GM11168 (cell line): ENCODE results near the gene AFAP1L2.

ENCODE experiments used
- in situ Hi-C: fragments of 300-500 bp; cut with MboI; formaldehyde crosslinking; loops from one replicate; pipeline ENCODE4 v1.12.0; 2022; ENCODE audit warnings: low sequenced_read_pairs; ENCODE audit not compliant: unreplicated experiment

AFAP1L2 gene

GRCh38 chr10:114418109-114418508 lies 13.8 kb upstream of the AFAP1L2 start:
- in situ Hi-C loops = no loop called here

- in situ Hi-C loops = no loop called here
Measured at GRCh38 chr10:114412907-114413797, 8.8 kb upstream of the AFAP1L2 start.

- in situ Hi-C loops = no loop called here
Measured at GRCh38 chr10:114408968-114409444, 4.7 kb upstream of the AFAP1L2 start.

GRCh38 chr10:114408112-114408967 lies 4.0 kb upstream of the AFAP1L2 start:
- in situ Hi-C loops = no loop called here

DNA sequence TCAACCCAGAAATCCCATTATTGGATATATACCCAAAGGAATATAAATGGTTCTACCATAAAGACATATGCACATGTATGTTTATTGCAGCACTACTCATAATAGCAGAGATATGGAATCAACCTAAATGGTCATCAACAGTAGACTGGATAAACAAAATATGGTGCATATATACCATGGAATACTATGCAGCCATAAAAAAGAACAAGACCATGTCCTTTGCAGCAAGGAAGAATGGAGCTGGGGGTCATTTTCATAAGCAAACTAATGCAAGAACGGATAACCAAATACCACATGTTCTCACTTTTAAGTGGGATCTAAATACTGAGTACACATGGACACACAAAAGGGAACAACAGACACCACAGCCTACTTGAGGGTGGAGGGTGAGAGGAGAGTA lies 2.2 kb upstream of the AFAP1L2 start:
- in situ Hi-C loops = no loop called here

DNA sequence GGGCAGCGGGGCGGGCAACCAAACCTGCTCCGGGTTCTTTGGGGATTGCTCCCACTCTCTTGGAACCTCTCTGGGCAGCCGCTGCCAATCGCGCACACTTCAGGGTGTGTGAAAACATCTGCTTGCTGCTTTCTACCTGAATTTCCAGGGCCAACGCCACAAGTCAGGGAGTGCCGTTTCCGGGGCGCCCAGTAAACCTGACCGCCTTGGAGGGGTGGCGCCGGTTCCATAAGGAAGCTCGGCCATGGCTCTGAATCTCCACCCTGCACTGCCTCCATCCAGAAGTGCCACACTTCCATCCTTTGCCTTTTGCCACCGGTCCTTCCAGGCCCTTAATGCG lies 679 bp upstream of the AFAP1L2 start:
- in situ Hi-C loops = no loop called here

DNA sequence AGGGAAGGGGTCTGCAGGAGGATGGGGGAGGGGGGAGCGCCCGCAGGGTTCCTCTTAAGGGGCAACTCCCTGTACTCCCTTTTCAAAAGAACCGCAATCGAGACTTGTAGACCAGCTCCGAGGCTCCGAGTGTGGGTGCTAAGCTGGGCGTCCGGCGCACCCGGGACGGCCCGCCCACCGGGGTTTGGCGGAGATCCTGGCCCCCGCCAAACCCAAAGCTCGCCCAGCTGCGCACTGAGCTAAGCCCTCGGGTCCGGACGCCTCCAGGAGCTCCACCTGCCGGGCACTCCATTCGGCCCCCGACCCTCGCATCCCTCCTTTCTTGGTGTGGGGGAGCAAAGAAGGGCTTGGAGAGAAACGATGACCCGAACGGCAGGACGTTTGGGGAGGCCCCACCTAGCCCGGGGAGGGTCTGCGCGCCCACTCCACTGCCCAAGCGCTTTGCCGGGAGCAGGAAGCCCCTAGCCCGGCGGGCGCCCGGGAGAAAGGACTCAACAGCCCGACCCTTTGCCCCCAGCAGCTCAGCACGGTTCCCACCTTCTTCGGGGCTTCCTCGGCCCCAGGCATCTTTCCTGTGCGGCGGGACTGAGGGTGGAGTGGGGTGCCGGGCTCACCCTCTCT lies 651 bp downstream of the AFAP1L2 start:
- in situ Hi-C loops = no loop called here

DNA sequence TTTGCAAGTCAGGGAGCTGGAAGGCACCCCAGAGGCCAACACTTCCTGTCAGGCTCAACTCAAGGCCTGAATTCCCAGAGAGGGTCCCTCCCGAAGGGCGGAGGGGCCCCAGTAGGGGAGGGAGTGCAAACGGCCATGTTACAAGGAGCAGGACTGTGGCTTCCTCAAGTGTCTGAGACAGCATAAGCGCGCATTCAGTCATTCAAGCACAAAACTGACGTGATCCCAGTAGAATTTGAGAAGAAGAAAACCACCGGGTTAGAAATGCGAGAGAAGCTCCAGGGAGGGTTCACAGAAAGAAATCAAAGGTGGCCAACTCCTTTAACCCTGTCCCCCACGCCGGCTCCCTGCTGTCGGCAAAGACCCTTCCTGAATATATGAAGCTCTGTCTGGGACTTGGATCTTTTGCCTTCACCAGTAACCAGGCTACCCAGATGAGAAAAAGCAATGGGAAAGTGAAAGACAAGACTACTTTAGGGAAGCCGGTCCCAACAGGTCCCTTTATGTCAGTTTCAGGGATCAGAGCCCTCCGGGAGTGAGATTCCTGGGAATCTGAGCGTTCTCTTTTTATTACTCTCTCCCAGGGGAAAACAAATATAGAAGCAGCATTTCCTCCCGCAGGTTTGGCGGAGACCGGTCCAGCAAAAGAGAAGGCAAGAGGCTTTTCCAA lies 1.3 kb downstream of the AFAP1L2 start:
- in situ Hi-C loops = no loop called here

- in situ Hi-C loops = no loop called here
Measured at GRCh38 chr10:114402233-114402632, 2.1 kb downstream of the AFAP1L2 start.

DNA sequence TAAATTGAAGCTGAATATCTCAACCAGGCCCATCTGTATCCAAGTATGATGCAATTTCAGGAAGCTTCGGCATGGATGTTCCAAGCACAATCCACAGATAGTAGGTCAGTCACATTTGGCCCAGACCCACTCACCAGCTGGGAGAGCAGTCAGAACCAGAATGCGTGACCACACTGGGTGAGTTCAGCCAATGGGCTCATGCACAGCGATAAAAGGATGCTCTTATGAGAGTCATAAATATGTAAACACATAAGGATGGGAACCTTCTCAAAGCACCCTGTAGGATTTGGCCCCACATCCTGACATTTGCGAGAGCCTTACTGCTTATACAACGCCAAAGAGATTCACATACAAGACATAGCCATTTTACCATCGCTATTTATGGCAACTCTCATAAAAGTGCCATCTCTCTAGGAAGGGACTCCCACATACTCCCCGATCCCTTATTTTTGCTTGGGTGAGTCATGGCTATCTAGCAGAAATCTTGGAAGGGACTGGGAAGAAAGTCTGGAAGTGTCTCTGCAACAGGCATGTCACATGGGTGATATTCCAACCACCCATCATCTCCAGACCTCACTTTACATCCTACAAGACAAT lies 3.0 kb downstream of the AFAP1L2 start:
- in situ Hi-C loops = no loop called here

DNA sequence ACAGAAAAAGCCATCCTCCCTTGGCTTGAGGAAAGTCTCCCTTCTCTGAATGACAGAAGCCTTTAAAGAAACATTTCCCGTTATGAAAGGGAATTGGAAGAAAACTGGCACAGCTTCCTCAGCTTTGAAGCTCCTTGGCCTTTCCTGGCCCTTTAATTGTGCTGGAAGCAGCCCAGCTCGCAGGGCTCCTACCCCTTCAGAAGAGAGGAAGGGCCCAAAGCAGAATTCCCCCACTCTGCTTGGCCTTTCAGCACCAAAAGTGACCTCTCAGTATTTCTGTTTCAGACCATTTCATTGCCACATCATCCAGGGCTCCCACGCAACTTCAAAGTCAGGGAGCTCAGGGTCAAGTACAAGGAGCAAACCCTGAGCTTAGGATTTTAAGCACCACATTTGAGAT lies 4.2 kb downstream of the AFAP1L2 start:
- in situ Hi-C loops = no loop called here

DNA sequence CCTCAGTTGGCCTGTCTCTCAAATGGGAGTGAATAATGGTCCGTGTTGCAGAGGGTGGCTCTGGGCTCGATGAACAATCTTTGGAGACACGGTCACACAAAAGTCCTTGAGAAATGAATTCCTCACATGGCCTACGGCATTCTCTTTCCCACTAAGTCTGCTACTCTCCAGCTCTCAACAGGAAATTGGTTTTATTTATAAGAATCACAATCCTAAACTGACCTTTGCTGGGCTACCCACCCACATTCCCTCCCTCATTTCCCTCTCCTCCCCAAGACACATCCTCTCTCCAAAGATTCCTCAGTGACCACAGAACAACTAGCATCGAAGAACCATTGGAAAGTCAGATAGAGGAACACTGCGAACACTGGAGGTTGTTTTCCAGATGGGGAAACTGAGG lies 4.7 kb downstream of the AFAP1L2 start:
- in situ Hi-C loops = no loop called here

DNA sequence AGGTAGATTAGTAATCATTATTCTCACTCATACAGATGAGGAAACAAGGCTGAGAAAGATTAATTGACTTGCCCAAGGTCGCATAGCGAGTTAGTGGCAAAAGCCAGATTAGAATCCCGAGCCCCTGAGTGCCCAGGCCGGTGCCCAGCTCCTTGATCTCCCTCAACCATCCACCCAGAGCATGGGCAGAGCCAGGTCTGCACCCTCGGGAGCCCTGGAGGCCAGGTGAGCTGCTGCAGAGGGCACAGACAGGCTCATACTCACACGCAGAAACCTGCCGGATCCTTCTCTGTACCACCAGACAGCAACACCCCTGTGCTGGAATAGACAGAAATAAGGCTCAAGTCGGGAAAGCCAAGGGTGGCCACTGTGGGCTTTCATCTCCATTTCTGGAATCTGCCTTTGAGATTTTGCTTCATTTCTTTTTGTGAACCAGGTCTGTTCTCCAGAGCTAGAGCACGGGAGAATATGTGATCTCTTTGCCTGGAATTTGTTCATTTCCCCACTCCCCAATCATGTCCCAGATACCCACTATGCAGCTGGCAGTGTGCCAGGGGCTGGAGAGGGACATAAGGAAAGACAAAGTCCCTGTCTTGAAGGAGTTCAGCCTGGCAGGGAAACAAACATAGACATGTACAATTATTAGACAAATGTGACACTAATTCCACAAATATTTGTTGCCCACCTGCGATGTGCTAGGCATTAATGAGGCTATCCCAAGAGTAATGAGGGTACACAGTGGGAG lies 5.5 kb downstream of the AFAP1L2 start:
- in situ Hi-C loops = no loop called here

DNA sequence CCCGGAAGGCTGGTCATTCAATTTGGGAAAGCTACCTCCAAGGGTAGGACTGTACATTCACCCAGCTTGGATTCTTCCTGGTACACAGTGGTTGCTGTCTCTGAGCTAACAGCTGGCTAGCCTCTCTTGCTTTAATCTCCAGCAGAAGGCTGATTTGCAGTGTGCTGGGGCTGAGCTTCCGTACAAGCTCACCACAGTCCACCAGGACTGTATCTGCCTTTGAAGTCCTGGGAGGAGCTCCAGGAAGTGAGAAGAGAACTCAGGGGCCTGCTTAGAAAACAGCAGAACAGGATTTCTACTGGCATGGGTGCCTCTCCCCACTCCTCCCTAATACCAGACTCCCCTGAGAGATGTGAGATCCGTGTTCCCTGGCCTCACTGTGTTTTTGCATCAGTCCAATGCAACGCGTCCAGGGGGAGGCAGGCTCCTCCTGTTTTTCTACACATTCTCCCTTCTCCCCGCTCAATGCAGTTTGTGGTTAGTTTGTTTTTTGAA lies 6.6 kb downstream of the AFAP1L2 start:
- in situ Hi-C loops = no loop called here

DNA sequence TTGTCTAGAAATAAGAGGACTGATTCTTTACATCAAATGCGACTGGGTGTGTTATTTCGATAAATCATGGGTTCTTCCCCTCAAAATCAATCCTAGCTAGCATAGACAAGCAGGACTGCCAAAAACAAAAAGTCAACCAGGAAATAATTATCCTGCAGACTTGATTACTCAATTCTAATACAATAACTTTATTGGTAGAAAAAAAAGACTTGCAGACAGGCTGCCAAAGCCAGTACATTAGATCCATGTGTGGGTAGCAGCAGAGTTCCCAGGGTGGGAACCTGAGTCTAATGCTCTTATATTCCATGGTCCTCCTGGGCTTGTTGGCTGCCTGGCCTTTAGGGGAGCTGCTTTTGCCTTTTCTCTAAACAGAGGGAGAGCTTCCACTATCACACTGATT lies 7.8 kb downstream of the AFAP1L2 start:
- in situ Hi-C loops = no loop called here

- in situ Hi-C loops = no loop called here
Measured at GRCh38 chr10:114395366-114396022, 8.8 kb downstream of the AFAP1L2 start.

DNA sequence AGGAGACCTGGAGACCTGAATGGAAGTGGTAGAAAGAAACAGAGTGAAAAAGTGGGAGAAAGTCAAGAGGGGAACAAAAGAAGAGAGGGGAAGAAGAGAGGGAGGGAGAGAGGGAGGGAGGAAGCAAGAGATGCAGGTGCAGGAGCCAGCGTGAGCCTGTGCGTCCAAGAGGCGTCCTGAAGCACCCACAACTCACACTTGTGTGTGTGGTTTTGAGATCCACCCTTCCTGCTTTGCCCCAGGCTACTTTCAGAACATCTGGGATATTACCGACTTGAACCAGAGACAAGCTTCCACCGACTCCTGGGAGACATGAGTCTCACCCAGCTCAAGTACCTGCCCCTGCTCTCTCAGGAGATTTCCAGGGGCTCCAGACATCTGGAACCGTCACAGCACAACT lies 9.8 kb downstream of the AFAP1L2 start:
- in situ Hi-C loops = no loop called here

DNA sequence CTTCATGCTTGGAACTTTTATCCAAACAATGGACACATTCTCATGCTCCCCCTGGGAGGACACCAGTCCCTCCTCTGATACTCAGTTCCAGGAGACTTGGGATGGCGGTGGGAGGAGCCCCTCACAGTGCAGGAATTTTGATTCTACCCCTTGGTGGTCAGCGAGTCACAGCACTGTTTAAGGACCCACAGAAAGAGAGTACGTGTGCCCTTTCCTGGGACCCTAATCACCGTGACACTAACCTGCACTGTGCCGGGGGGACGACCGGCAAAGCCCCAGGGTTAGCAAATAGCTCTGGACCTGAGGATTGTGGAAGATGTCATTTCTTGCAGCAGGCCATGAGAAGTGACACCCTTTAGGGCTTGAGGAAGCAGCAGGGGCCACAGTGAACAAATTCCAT lies 10.4 kb downstream of the AFAP1L2 start:
- in situ Hi-C loops = no loop called here

DNA sequence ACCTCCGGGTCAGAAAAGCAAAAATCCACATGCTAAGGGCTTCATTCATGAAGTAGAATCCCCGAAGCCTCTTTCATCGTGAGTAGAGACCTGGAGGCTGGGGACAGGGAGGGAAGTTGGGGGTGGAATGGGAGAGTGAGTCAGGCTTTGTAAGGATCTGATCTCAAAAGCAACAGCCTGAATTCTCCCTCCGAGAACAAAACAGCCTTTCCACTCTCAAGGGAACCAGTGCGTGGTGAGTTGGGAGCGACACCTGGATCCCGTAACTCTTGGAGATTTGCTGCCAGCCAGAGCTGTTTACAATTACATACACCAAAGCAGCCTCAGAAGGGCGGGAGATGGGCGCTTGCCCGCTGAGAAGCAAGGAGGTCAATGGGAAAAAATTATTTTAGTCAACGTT lies 10.8 kb downstream of the AFAP1L2 start:
- in situ Hi-C loops = no loop called here
